Skeletal muscle tissue (tissue), 4 donors: ENCODE results near the gene CRB1. TPM values are rescaled to one million over a fixed set of nuclear protein-coding genes. Genes with fewer than 3 reads are reported as not detected.
"Not testable (repeated sequence)": the region's sequence is repeated elsewhere in the genome, so short reads cannot be mapped to it uniquely, and the experiment has no call there.

ENCODE experiments used
- H3K27ac ChIP-seq: one replicate; pipeline ENCODE4 v1.7.0; 2013; ENCODE audit warnings: mild to moderate bottlenecking, low read depth, low read length, inconsistent platforms
- H3K27me3 ChIP-seq, 3 donors: one replicate each; pipeline ENCODE4 v1.7.0; 2013; ENCODE audit warnings: low read length in 3 of 3; ENCODE audit not compliant: control insufficient read depth in 3 of 3, insufficient read depth in 3 of 3
- H3K36me3 ChIP-seq, 3 donors: one replicate each; pipeline ENCODE4 v1.7.0; 2013; ENCODE audit warnings: low read length in 3 of 3; ENCODE audit not compliant: control insufficient read depth in 3 of 3, insufficient read depth in 3 of 3
- H3K4me1 ChIP-seq, 3 donors: one replicate each; pipeline ENCODE4 v1.7.0; 2013; ENCODE audit warnings: low read length in 3 of 3, mild to moderate bottlenecking in 3 of 3; ENCODE audit not compliant: control insufficient read depth in 3 of 3, insufficient read depth in 3 of 3
- H3K4me3 ChIP-seq, 3 donors: one replicate each; pipeline ENCODE4 v1.7.0; 2013; ENCODE audit warnings: low read length in 3 of 3
- H3K9ac ChIP-seq, 3 donors: one replicate each; pipeline ENCODE4 v1.7.0; 2013; ENCODE audit warnings: low read length in 3 of 3, mild to moderate bottlenecking in 3 of 3, moderate library complexity in 2 of 3, low read depth in 1 of 3
- H3K9me3 ChIP-seq, 3 donors: one replicate each; pipeline ENCODE4 v1.7.0; 2013; ENCODE audit warnings: low read length in 3 of 3; ENCODE audit not compliant: control insufficient read depth in 3 of 3
- total RNA-seq: library from RNA; depleted of rRNA; stranded (reverse); fragments of >200 nt; gene quantifications from one replicate; pipeline ENCODE4 v1.2.3, GENCODE V29; 2014
- donor health status: Osteomylitis.

The CRB1 gene
- total RNA-seq, 1 donor from 2014 or later, result 1.0 TPM

DNA sequence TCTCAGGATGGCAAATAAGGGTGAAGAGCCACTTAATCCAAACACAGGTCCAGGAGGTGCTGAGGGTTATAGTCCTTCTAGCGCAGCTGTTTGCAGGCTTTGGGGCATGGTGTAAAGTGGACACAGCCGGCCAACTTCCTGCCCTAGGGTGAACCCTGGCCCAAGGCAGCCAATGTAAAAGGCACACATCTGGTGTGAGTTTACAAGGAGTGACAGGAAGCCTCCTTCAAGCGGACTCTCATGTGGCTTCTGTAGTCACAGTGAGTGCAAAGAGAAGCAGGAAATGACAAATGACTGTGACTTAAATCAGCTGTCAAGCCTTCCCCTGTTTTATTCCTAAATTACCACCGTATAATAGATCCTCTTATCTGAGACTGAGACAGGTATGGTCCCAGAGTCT, 213.0 kb downstream of the CRB1 start:
- Histone ChIP-seq H3K9me3 (no peaks in the 10 kb centered on the region), H3K27ac (no peak overlapping the region), H3K9ac (no peak overlapping the region), H3K36me3 (no peaks in the 10 kb centered on the region), H3K4me1 (no peaks in the 10 kb centered on the region), H3K27me3 (no peaks in the 10 kb centered on the region), H3K4me3 (no peak overlapping the region)

DNA sequence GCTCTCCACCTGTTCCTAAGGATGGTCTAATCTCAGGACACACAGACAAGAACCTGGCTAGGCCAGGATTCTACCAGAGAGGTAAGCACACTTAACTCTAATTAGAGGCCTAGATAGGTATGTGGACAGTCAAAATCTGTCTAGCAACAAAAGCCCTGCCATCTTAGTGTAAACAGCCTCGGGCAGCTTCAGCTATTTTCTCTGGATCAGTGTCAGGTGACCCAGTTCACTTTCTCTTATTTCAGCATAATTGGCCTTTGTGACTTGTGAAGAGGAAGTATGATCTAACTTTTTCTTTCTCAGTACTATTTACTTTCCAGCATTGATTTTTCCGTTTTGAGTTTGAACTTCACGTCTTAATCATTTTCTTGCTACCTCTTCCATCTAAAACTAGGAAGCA, 217.7 kb downstream of the CRB1 start:
- Histone ChIP-seq H3K27ac (no peak overlapping the region), H3K4me3 (no peak overlapping the region), H3K9me3 (no peaks in the 10 kb centered on the region), H3K27me3 (peaks cover 0 to 3% (median 0%) of the 10 kb centered on the region in 3 donors), H3K9ac (no peak overlapping the region), H3K36me3 (no peaks in the 10 kb centered on the region), H3K4me1 (no peaks in the 10 kb centered on the region)

DNA sequence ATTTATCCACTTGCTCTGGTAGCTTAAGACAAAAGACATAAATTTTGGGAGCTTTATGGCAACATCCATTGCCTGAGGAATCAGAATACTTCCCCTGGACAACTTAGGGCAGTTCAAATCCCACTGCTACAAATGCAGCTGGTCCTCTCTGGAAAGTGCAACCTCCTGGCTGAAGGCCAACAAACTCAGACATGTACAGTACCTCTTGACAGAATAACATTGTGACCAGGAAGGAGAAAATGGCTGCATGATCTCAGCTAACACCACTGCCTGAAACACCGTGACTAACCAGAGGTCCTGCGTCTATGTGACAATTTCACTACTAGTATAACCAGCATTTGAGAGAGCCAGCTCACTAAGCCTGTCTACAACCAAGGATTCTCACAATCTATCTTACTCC, 218.9 kb downstream of the CRB1 start:
- H3K27ac ChIP-seq, result no peak overlapping the region
- H3K36me3 ChIP-seq, result no peaks in the 10 kb centered on the region
- H3K27me3 ChIP-seq, result peaks cover 0 to 3% (median 0%) of the 10 kb centered on the region in 3 donors
- no peak overlapping the region for H3K4me3 ChIP-seq
- H3K9ac ChIP-seq, result no peak overlapping the region
- no peaks in the 10 kb centered on the region for H3K4me1 ChIP-seq
- no peaks in the 10 kb centered on the region for H3K9me3 ChIP-seq

DNA sequence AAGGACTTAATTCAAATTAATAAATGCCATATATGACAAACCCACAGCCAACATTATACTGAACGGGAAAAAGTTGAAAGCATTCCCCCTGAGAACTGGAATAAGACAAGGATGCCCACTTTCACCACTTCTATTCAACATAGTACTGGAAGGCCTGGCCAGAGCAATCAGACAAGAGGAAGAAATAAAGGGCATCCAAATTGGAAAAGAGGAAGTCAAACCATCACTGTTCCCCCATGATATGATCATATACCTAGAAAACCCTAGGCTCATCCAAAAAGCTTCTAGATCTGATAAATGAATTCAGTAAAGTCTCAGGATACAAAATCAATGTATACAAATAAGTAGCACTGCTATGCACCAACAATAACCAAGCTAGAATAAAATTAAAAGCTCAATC, 223.5 kb downstream of the CRB1 start:
- H3K4me1 ChIP-seq, H3K36me3 ChIP-seq, H3K9me3 ChIP-seq, H3K27ac ChIP-seq, H3K4me3 ChIP-seq, H3K27me3 ChIP-seq, H3K9ac ChIP-seq: not testable (repeated sequence)

DNA sequence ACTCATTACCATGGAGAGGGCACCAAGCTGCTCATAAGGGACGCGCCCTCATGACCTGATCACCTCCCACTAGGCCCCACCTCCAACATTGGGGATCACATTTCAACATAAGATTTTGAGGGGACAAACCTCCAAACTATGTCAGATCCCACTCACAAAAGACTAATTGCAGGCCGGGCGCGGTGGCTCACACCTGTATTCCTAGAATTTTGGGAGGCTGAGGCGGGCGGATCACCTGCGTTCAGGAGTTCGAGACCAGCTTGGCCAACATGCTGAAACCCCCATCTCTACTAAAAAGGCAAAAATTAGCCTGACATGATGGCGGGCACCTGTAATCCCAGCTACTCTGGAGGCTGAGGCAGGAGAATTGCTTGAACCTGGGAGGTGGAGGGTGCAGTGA, 228.7 kb downstream of the CRB1 start:
- Histone ChIP-seq H3K9me3 (no peaks in the 10 kb centered on the region), H3K36me3 (no peaks in the 10 kb centered on the region), H3K4me1 (no peaks in the 10 kb centered on the region), H3K27ac (no peak overlapping the region), H3K4me3 (no peak overlapping the region), H3K9ac (no peak overlapping the region), H3K27me3 (no peaks in the 10 kb centered on the region)

- Histone ChIP-seq H3K4me3 (no peak overlapping the region), H3K27ac (no peak overlapping the region), H3K9me3 (no peaks in the 10 kb centered on the region), H3K9ac (no peak overlapping the region), H3K36me3 (no peaks in the 10 kb centered on the region), H3K4me1 (no peaks in the 10 kb centered on the region), H3K27me3 (no peaks in the 10 kb centered on the region)
Observed at GRCh38 chr1:197510691-197511378, 242.8 kb downstream of the CRB1 start.

DNA sequence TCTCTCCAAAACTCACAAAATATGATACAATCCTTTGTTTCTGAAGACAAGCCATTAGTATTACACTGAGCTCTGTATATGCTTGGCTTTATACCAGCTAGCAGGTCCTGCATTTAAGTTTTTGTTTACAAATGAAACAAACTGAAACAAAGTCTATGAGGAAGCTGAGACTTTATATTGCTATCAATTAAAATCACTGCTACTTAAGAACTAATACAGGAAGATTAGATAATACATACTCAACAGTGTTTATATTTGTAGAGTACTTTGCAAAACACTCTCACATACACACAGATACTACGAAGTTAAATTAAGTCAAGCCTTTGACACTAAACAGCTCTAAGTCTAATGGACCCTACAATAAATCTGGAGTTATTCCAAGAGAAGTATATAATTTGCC, 247.4 kb downstream of the CRB1 start:
- Histone ChIP-seq H3K9me3 (no peaks in the 10 kb centered on the region), H3K27ac (no peak overlapping the region), H3K9ac (no peak overlapping the region), H3K4me3 (no peak overlapping the region), H3K4me1 (no peaks in the 10 kb centered on the region), H3K36me3 (no peaks in the 10 kb centered on the region), H3K27me3 (no peaks in the 10 kb centered on the region)

DNA sequence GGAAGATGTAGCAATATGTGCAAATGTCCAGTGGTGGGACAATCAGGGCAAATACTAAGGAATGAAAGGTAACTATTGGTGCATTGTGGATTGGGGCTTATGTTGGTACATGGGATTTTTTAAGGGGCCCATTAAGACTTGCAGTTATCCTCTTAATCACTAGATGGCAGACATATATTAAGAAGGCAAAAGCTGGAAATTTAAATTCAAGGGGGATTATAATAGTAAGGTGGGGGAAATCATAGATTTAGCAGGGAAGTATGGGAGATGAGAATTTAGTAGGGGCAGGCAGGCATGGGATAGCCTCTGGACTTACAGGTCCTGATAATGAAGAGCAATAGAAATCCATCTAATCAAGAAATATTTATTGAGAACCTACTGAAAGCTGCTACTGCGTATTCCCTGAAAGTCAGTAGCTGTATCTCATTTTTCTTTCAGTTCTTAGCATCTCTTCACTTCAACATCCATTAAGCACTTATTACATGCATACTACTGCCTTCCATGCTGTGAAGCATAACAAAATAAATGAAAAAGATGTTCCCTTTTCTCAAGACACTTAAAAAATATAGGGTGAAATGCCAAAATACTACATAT, 251.8 kb downstream of the CRB1 start:
- Histone ChIP-seq H3K27me3 (no peaks in the 10 kb centered on the region), H3K27ac (no peak overlapping the region), H3K4me3 (no peak overlapping the region), H3K9me3 (no peaks in the 10 kb centered on the region), H3K9ac (no peak overlapping the region), H3K36me3 (no peaks in the 10 kb centered on the region), H3K4me1 (no peaks in the 10 kb centered on the region)

GRCh38 chr1:197521118-197521739, 253.2 kb downstream of the CRB1 start:
- no peak overlapping the region for H3K4me3 ChIP-seq
- no peaks in the 10 kb centered on the region for H3K27me3 ChIP-seq
- no peak overlapping the region for H3K27ac ChIP-seq
- no peaks in the 10 kb centered on the region for H3K9me3 ChIP-seq
- no peak overlapping the region for H3K9ac ChIP-seq
- H3K4me1 ChIP-seq, result no peaks in the 10 kb centered on the region
- H3K36me3 ChIP-seq, result no peaks in the 10 kb centered on the region

DNA sequence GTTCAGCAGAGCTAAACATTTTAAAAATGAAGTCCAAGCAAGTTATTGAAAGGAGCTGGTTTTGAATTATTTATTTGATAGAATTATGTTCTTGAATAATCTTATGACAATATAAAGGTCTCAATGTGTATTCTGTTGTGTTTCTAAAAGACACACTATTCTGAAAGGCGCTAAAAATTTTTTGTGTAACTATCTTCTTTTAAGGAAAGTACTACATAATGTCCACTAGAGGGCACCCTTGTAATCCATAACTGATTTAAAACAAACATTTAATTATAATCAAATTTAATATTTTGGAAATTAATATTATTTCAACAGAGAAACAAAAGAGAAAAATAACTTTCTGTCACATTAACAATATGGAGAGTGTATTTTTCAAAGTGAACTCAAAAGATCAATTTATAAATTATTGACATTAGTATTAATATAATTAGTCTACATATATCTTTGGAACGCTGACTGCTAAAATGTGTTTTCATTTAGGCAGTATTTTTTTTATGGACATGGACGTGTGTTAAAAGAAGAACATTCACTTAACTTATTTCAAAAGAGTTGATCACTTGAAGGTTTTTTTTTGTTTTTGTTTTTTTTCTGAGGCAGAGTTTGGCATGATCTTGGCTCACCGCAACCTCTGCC, 258.8 kb downstream of the CRB1 start:
- Histone ChIP-seq H3K4me3 (no peak overlapping the region), H3K27ac (no peak overlapping the region), H3K27me3 (no peaks in the 10 kb centered on the region), H3K9me3 (no peaks in the 10 kb centered on the region), H3K36me3 (no peaks in the 10 kb centered on the region), H3K9ac (no peak overlapping the region), H3K4me1 (no peaks in the 10 kb centered on the region)
